ENCODE measurements around the gene ZBTB25.

ZBTB25 gene

GRCh38 chr14:64434528-64434927 is 69.1 kb downstream of the ZBTB25 start:
- DNase-seq: no peak

GRCh38 chr14:64423987-64424386 is 79.7 kb downstream of the ZBTB25 start:
- no peak for DNase-seq

GRCh38 chr14:64422756-64423155 is 80.9 kb downstream of the ZBTB25 start:
- DNase-seq: no peak

DNA sequence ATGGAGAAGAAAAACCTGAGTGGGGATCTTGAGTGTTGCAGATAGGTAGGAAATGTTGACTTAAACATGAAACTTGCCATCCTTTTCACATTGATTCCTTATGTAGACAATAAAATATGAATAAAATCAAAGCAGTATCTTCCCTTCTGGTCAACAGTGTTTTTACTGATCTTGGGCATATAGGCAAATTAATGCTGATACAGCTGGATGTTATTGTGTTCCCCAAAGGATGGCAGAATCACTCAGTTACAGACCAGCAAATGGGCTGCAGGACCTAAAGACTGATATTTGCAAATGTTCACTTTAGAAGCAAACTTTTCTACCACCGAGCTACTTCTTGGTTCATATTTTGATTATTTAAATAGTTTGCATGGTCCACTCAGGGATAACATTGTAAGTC is 81.6 kb downstream of the ZBTB25 start:
- no peak for DNase-seq

DNA sequence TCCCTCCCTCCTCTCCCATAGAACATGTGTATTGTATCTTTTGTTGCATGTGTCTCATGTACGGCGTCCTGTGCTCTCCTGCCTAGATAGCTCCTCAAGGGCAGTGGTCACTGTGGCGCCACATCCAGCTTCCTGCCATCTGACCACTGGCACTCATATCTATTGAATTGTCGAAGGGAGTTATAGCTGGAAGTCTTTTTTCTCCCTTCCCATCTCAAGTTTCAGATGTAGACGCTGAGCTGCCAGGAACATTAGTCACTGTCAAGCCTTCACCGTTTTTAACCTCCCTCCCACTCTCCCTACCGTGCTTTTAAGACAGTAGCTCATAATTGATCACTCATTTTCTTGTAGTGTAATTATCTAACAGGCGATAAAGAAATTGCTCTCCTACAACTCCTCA is 82.5 kb downstream of the ZBTB25 start:
- no peak for DNase-seq

DNA sequence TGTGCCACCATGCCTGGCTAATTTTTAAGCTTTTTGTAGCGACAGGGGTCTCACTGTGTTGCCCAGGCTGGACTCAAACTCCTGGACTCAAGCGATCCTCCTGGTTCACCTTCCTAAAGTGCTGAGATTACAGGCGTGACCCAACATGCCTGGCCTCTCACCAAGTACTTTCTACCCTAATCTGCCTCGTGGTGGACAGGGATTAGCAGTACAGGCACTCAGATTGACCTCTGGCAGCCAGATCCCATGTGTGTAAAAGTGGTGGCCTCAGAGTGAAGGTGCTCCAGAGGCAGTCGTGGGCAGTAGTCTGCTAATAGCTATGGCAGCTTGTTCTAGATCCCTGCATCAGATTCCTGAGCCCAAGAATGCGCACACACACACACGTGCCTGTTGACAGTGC is 84.6 kb downstream of the ZBTB25 start:
- no peak for DNase-seq

DNA sequence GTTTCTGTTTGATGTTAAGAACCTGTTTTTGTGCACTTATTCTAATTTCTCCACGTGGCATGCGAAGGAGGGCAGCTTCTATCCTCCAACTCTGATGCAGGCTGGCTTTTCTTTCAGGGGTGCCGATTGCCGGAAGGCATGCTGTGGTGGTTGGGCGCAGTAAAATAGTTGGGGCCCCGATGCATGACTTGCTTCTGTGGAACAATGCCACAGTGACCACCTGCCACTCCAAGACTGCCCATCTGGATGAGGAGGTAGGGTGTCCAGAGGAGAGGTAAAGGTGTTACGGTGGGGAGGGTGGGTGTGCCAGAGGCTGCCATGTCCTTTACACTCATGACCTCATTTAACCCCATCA is 85.9 kb downstream of the ZBTB25 start:
- DNase-seq: no peak

DNA sequence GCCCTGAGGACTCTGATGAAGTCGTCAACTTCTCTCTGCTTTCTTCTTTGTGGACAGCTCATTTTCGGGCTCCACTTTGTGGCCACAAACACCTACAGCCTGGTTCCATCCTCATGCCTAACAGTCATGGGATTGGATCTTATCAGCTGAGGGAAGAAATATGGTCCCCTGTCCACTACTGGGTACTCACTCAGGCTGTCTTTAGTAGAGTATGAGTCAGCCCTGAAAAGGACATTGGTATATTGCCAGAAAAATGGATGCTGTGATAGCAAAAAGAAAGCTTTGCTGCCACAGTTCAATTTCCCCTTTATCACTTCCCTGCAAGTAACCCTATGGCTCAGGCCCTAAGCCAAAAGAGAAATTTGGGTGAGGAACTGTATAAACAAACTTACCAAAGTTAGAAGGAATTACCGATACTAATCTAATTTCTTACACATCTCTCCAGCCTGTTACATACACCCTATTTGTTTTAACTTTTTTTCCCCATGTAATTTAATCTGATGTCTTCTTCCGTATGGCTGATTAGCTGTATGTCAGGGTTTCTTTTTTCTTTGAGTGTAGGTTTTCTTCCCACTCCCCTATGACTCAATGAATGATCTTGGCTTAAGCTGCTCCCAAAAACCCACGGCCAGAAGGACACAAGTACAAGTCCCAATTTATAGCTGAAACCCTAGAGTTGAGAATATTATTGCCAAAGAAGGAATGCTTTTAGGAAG is 86.4 kb downstream of the ZBTB25 start:
- no peak for DNase-seq

DNA sequence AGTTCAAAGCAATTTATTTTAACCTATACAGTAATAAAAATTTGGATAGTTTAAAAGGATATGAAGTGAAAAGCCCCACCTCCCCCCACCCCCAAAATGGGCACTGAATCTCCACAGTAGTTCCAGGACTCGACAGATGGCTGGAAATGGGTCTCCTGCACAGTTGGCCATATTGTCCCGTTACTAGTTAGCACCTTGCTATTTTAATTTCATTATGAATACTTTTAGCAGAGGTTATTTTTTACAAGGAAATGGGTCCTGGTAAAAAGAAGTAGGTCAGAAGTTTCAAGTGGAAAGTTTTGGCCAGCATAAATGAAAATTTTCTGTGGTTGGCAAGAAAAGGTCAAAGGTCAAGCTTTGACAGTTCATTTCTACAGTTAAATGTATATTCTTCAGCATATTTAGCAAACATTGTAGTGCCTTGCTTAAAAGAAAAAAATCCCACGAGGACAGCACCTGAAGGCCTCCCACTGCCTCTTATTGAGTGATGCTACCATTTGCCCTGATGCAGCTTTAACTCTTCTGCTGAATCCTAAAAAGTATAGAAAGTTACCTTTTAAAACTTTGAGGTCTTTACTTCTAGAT is 87.2 kb downstream of the ZBTB25 start:
- DNase-seq: no peak

DNA sequence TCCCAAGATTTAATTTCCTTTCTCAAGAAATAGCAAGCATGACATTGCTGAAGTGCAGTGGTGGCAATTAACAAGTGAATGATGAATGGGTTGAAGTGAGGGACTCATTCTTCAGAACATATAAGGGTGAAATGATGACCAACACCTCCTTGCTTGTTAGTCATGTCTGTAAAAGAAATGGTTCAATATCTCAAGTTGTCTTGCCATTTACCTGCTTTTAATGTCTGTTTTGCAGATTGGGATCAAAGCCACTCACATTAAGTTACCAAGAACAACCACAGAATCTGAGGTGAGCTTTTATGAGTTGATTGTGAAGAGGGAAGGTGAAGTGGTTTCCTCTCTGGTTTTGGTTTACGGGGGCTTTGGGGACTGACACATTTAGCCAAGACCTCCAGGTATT is 91.4 kb downstream of the ZBTB25 start:
- no peak for DNase-seq

- DNase-seq: no peak
These were observed 92.6 kb downstream of the ZBTB25 start for GRCh38 chr14:64411001-64411400.

- no peak for DNase-seq
These were observed 93.4 kb downstream of the ZBTB25 start for GRCh38 chr14:64410084-64410774.

DNA sequence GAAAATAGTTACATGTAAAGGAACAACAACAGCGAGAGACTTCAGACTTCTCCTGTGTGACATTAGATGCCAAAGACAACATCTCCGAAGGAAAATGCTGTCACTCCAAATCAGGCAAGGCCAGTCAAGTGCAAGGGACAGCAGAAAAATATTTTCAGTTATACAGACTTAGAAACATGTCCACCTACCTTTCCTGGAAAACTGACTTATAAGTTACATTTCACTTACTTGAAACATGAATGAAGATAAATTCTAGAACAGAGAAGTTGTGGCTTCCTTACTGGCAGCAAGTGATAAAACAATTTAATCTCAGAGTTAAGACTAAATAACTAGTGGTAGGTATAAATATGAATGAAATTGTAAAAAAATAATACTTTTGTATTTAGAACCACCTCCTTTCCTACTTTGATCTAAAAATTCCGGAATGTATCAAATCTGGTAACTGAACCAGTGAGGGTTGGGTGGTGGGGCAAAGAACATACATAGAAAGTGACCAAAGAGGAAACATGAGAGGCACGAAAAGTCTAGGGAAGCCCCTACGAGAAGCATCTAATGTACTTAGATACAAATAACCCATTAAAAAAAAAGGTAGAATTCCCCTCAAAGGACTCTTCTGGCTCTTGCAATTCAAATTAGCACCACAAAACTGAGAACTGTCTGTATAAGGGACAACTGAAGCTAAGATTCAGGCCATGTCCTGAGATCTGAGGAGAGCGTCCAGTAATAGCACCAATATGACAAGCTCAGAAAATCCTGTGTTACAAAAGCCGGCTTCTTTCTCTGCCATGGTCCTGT is 94.3 kb downstream of the ZBTB25 start:
- DNase-seq: no peak

GRCh38 chr14:64407329-64407728 is 96.3 kb downstream of the ZBTB25 start:
- no peak for DNase-seq

DNA sequence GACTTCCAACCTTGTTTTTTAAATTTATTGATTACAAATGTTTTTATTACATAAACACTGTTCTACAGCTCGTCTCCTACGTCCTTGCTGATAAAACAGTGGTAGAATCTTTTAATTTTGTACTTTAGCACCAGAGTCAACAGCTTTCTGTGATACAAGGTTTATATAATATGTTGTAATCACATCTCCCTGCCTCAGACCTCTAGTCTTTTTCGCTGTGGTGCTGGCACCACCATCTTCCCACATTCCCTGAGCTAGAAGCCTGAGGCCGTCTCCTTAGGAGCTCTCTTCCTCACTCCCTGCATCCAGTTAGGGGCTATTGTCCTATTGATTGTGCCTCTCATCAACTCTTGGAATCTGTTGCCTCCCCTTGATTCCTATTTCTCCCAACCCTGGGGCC is 98.3 kb downstream of the ZBTB25 start:
- DNase-seq: no peak

DNA sequence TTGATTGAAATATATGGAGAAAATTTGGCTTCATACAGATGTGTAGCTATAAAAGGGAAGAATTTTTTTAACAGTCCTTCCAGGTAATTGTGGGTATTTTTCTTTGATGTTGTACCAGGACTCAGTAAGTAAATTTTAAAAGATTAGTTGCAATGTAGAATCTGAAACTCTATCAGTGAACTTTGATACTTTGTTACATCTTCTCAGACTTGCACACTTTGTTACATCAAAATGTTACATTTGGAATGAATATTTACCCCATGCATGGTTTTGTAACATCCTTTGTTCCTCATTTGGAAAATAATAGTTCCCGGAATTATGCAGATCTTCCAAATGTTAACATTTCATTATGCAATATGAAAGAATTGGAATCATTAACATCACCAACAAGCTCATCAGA is 101.7 kb downstream of the ZBTB25 start:
- DNase-seq: no peak

DNA sequence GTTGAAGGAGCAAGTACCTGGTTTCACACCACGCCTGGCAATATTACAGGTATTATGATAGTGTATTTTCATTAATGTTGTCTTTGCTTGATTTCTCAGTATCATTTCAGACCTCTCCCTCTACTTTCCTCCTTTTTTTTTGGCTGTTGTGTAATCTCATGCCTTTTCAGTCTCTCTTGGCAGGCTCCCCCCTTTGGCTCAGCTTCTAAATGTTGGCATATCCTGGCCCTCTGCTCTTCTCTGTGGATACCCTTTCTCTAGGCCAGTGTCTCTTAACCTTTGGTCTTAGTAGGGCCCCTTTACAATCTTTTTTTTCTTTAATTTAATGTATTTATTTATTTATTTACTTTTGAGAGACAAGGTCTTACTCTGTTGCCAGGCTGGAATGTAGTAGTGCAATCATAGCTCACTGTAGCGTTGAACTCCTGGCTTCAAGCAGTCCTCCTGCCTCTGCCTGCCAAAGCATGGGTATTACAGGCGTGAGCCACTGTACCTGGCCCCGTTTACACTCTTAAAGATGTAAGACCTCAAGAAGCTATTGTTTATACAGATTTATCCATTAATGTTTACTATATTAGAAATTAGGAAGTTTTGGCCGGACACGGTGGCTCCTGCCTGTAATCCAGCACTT is 102.7 kb downstream of the ZBTB25 start:
- no peak for DNase-seq
